Pulmonary artery endothelial cell (primary cell): ENCODE results near the gene NRCAM. TPM values are rescaled to one million over a fixed set of nuclear protein-coding genes. Genes with fewer than 3 reads are reported as not detected.

Source experiments
- DNase-seq: peaks from one replicate; pipeline ENCODE4 v3.0.0-alpha.2; 2011; ENCODE audit warnings: low read depth, low spot score
- total RNA-seq: library from RNA; depleted of rRNA; stranded (reverse); fragments of >200 nt; gene quantifications from 2 replicates; pipeline ENCODE4 v1.2.3, GENCODE V29; 2014

NRCAM gene
- total RNA-seq, 1 donor from 2014 or later: 87.2 TPM

DNA sequence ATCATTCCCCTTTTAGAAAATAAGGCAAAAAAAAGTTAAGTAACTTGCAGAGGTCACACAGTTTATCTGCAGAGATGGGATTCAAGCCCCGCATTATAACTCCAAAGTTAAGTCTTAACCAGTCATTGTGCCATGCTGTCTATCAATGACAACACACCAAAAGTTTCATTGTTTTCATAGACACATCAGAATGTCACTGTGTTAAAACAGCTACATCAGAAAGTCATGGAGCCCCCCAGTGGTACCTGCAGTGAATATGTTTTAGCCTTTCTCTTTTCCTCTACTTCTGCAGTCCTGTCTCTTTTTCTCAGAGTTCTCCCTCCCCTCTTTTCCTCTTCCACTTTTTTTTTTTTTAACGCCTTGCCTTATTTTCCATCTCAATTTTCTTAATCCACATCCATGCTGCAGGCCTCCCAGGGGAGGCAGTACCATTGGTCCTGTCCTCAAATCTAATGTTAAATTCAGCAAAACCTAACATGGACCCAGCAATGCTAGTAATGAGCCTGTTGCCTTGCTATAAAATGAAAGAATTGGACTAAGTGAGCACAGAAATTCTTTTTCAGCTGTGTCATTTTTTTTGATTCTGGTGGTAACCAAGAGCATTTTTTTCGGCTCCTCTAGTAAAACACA is 3.8 kb upstream of the NRCAM start:
- DNase-seq: no peak

DNA sequence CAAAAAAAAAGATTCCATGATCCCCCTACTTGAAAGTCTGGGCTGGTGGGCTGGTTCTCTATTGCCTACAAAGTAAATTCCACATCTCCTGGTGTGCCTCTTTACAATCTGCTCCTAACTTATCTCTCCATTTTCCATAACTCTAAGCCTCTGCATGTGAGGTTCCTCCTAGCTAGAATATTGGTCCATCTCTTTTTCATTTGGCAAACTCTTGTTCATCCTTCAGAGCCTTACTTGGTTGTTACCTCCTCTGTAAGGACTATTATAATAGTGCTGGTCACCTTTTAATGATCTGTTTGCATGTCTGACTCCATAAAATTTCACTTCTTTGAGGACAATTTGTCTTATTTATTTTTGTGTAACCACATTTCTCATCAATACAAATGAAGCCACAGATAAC is 1.6 kb upstream of the NRCAM start:
- DNase-seq: no peak

DNA sequence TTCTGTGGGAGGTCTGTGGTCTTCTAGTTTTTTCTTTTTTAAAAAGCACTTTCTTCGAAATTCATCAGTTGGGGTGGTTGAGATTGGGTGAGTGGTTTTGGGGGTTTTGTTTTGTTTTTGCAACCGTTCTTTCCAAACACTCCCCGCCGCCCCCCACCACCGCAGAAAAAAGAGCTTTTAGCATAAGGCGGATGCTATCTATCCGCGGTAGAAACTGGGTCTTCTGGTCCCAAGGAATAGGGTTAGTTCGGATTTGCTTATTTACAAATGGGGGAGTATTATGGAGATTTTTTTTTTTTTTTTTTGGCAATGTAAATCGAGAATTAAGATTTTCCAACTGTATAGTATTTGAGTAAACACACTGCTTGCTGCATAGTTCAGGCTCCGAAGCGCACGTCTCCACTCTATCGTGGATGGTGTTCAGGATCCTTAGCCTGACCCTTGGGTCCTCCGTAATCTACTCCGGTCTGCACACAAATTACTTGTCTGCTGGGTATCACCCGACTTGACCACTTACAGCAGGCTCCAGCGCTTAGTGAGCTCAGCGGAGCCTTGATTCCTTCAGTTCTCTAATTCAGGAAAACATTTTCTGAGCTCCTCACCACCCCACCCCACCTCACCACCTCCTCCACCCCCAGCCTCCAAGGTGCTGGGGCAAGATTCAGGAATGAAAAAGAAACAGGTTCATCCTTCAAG is 757 bp upstream of the NRCAM start:
- no peak for DNase-seq

DNA sequence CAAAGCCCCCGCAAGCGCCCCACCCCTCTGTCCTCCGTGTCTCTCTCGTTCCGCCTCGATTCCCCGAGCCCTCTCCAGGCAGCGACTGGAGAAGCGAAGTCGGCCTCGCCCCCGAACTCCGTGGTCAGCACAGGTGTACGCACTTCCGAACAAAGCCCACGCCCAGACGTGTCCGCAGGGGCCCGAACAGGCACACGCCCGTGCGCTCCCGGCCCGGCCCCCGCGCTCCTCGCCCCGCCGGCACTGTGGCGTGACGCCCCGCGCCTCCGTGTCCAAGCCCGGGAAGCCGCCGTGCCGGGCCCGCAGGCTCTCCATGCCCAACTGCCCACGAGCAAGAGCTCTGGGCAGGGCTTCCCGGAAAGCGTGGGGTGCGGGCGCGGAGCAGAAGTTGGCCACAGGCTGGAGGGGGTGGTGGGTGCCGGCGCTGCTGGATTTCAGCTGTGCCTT is 662 bp downstream of the NRCAM start:
- no peak for DNase-seq

DNA sequence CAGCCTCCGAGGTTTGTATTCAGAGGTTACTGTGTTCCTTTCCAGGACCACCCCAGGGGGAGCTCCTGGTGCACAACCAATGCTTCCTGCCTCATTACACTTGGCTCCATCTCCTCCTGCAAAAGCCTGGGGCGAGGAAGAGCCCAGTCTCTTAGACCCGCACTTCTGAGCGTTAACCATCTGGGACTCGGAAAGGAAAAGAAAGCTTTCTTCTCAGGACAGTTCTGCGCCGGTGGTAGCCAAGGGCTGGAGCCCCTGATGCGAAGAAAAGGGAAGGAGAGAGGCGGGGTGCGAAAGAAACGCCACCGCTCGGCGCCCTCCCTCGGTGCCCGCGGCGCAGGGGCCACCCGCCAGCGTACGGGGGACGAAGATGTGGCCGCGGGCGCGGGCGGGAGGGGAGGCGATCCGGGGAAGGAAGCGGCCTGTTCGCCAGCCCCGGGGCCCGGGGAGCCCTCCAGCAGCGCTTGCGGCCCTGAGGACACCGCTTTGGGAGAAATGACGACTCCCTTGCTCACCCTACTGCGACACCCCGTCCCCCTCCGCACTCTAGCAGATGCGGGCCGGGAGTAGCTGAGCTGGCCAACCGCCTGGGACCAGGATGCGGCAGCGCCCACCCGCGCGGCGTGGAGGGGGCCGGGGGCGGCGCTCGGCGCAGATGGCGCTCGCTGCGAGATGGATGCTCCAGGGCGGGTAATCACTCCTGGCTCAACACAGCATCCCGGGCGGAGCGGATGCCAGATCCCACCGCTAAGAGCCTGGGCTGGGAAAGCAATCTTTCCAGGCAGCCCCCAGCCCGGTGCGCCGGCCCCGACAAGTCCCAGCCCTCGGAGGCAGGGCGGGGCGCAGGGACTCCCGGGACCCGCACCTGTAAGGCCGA is 1.3 kb downstream of the NRCAM start:
- DNase-seq: no peak

DNA sequence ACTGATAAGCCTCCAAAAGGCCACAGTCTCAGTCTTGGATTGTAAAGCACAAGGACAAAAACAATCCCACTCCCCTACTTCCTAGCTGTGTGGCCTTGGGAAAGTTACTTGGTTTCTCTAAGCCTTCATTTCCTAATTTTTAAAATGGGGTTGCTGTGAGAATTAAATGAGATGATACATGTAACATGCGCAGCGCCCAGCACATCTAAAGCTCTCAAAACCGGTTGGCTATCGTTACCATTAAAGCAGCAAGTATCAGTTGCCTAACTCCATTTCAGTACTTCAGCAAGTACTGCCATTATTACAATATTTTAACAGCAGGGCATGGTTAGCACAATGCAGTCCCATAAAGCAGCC is 1.9 kb downstream of the NRCAM start:
- DNase-seq: no peak

DNA sequence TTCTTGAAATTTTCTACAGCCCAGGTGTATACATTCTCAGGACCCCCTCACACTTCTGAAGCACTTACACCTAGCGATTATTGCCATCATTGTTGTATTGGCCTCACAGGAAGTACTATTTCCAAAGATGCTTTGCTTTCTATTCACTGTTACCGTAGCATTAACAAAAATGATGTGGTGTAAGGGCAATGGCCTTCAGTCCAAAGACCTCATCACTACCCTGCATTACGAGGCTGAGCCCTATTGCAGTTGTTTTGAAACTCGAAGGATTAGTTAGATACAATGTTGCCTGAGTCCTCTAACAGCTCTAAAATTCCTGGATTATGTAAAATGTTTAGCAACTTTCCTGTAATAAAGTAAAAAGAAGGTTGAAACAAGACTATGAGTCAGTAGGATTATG is 2.9 kb downstream of the NRCAM start:
- no peak for DNase-seq

DNA sequence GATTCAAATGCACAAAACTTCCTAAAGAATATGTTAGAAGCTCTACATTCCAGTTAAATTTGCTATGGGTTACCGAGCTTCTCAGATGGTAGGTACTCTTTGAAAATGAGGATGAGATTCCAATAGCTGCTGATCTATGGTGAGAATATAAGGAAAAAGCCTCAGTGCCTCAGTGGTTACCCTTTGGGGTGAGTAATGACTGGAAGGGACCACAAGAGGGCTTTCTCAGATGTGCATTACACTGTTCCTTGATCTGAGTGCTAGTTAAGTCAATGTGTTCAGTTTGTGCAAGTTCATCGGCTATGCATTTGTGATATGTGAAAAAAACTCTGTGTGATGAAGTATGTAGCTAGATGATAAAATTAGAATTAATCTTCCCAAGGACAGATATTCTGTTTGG is 3.5 kb downstream of the NRCAM start:
- DNase-seq: no peak

DNA sequence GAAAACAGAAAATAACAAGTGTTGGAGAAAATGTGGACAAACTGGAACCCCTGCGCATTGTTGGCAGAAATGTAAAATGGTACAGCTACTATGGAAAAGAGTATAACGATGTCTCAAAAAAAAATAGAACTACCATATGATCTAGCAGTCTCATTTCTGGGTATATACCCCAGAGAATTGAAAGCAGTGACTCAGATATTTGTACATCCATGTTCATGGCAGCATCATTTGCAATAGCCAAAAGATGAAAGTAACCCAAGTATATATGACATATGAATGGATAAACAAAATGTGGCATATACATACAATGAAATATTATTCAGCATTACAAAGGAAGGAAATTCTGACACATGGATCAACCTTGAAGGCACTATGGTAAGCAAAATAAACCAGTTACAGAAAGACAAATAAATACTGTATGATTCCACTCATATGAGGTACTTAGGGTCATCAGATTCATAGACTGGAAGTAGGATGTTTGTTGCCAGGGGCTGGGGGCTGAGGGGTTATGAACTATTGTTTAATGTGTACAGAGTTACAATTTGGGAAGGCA is 4.9 kb downstream of the NRCAM start:
- no peak for DNase-seq

DNA sequence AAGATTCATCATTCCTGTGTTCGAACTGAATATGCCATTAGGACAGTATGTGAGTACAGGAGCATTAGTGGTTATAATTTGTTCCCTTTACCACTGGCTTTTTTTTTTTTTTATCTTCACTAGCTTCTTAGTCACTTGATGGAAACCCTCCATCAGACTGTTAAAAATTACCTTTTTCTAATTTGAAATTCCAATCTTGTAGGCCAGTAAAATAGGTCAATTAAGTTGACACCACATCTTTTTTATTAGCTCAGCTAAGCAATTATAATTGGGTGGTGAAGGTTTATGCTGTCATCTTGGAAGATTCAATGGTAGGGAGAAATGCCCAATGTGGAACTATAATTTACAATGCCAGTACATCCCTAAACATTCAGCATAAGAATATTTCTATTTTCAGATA is 6.1 kb downstream of the NRCAM start:
- DNase-seq: no peak

DNA sequence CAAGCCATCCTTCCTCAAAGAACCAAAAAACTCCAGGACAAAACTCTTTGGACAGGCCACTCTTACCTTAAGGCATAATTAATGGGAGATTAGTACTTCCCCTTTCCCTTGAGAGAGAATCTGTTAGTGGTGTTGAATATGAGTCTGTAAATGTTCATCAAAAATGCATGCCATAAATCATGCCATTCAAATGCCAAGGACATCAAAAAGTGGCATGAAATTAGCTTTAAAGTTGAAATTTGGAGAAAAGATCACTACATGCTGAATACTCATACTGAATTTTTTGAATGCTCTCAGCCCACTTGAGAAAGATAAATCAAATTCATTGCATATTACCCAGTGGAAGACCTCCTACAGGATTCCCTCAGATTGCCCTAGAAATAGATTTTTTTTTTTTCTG is 6.7 kb downstream of the NRCAM start:
- no peak for DNase-seq

DNA sequence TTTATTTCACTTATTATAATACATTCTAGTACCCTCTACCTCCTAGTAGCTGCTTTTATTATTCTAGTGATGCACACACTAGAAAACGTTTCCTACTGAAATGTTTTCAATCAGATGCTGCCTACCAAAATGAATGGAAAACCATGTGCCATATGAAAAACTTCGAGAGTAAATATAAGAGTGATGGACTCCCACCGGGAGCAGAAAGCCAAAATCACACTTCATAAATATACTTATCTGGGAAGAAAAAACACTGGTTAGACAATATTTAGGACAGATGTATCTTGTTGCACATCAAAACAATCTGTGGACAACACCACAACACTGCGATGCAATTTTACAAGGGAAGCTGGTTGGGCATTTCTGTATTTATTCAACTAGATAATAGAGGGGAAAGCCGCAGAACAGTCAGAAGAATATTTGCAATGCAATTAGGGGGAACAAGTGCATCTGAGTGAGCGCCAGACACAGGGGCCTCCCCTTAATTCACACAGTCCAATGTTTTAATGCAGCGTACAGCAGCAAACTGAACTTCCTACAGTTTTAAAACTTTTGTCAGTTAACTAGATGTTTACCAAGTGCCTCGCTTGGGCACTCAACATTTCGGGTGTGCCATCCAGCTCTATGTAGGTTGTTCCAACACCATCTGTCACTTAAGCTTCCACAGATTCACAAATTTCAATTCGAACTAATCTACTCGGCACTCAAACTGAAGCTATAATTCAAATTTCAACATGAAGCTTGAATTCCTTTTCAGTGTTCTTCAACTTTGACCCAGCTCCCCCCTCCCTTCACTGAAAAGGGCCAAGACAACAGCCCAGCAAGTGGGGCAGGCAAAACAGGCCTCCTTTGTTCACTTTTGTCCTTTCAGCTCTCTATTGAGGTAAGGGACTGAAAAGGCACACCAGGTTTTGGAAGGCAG is 7.4 kb downstream of the NRCAM start:
- DNase-seq: no peak

DNA sequence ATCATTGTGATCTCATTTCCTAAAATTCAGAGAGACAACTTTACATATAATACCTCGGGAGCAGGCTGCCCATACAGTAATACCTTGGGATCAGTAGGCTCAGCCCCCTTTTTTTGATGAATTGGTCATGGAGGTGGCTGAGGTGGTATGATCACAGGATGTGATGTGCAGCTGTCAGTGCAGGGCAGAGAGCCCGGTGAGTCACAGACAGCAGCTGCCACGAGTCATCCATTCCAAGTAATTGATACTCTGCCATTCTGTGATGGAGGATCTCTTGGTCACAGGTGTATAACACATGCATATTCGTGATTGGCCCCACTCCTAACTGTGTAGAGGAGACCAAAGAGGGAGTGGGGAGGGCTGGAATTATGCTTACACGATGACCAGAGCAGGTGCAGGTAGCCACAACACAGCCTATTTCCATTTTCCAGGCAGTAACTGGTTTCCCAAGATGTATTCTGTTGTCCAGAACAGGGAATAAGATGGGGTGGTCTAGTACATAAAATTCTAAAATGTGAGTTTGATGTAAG is 14.1 kb downstream of the NRCAM start:
- no peak for DNase-seq

DNA sequence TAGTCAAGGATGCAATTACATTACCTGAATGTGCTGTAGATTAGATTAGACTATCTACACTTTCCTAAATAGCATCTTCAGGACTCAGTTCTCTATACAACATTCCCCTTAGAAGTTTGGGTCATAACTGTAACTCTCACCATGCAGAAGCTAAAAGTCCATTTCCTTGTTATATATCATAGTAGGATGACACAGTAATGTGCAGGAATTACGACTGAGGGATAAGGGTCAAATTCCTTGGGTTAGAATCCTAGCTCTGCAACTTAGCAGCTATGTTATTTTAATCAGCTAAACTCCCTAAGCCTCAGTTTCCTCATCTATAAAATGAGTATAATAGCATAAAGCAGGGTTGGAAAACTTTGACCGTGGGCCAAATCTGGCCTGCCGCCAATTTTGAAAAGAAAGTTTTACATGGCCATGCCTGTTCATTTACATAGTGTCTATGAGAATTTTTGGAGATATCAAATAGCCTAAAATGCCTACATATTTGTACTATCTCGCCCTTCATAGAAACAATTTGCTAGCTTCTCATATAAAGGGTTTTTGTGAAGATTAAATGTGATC is 14.8 kb downstream of the NRCAM start:
- DNase-seq: no peak

DNA sequence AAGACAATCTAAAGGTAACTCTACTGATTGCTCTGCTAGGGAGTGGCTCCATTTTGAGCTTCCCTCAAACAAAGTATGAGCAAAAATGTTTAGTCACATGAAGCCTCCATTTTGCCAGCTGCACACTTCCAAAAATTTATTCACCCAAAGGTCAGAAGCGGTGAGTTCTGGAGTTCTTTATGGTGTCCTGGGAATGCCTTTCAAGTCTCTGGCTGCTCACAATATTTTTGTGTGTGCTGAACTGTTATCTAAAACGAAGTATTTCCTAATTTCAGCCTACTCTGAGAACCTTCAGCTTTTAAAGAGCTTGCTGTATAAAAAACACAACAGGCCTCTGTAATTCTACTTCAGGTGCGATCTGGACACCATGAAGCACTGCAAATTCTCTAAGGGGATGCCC is 15.6 kb downstream of the NRCAM start:
- DNase-seq: no peak

DNA sequence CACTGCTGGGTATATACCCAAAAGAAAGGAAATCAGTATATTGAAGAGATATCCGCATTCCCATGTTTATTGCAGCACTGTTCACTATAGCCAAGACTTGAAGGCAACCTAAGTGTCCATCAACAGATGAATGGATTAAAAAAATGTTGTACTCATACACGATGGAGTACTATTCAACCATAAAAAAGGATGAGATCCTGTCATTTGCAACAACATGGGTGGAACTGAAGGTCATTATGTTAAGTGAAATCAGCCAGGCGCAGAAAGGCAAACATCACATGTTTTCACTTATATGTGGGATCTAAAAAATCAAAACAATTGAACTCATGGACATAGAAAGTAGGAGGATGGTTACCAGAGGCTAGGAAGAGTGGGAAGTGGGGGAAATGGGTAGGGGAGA is 19.3 kb downstream of the NRCAM start:
- DNase-seq: no peak

DNA sequence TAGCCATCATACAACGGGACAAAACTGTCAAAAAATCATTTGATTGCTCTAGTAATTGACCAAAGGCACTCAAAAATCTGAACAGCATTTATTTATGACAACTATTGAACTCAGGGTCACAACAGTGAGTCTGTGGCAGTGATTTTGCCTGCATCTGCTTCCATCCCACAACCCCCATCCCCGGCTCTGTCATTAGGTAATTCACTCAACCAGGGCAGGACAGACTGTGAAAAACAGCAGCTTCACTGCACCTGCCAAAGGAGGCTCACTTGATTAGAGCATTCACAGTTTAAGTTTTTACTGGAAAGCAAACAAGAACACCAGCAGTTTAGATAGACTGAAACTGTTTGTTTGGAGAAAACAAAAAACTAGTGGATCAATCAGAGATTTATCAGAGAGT is 22.2 kb downstream of the NRCAM start:
- no peak for DNase-seq

DNA sequence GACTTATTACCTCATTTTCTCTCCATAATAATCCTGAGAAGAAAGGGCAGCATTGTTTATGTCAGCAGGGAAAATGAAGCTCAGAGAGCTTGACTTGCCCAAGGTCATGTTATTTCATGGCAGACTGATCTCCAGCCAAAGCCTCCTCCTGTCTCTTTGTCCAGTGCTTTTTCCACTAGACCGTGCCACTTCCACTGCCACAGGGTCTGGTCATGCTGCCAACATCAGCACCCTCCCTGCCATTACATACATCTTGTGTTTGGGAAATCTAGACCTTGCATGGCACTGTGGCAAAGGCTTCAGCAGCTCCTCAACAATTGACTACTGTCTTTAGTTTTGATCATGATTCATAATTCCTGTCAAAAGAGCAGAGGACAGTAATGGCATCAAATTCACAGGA is 25.1 kb downstream of the NRCAM start:
- DNase-seq: no peak

DNA sequence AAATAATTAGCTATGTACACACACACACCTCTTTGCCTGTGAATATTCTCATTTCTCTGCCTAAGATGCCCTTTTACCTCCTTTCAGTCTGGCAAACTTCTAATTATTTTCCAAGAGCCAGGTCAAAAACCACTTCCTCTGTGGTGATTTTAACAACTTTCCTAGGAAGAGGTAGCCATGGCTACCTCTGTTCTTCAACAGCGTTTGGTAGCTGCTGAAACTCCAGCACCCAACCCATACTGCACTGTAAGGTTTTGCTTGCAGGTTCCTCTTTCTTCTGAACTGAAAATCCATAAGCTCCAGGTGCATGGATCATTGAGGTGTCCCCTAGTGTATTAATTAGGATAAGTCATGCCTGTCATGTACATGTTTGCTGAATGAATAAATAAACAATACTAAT is 25.6 kb downstream of the NRCAM start:
- DNase-seq: no peak

DNA sequence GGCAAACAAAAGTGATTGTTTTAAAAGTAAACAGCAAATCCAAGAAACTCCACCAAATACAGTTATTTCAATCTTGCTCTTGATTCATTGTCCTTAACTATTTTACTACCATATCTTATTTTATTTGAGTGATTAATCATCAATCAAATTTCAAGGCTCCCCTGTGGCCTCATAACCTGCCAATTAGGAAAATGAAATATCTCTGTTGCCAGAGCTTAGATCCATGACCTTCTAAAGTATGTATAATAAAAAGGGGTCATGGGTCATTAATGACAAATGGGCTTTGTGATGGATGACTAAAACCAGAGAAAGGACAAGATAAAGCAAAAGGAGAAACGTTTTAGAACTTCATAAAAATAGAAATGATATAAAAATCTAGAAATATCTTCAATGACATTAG is 28.5 kb downstream of the NRCAM start:
- no peak for DNase-seq
